H9 (cell line): Measurements from ENCODE around the gene LEKR1. TPM values are rescaled to one million over a fixed set of nuclear protein-coding genes. Genes with fewer than 3 reads are reported as not detected.

Source experiments
- DNase-seq: peaks from one replicate; pipeline ENCODE4 v3.0.0-alpha.2; 2017
- H2AFZ ChIP-seq: one replicate; pipeline ENCODE4 v1.6.1; 2013; ENCODE audit warnings: mild to moderate bottlenecking, low read length, control low read depth, moderate library complexity
- H2AK5ac ChIP-seq: 2 replicates; pipeline ENCODE4 v1.6.1; 2013; ENCODE audit warnings: low read length, control low read depth, mixed read lengths; ENCODE audit not compliant: insufficient read length
- H2BK120ac ChIP-seq: one replicate; pipeline ENCODE4 v1.6.1; 2013; ENCODE audit warnings: low read depth, mild to moderate bottlenecking, low read length, control low read depth, inconsistent platforms; ENCODE audit not compliant: poor library complexity, severe bottlenecking
- H2BK12ac ChIP-seq: 2 replicates; pipeline ENCODE4 v1.6.1; 2013; ENCODE audit warnings: low read length, control low read depth, mixed read lengths, low read depth; ENCODE audit not compliant: insufficient read length
- H2BK15ac ChIP-seq: 2 replicates; pipeline ENCODE4 v1.6.1; 2013; ENCODE audit warnings: low read depth, low read length, control low read depth
- H2BK20ac ChIP-seq: one replicate; pipeline ENCODE4 v1.6.1; 2013; ENCODE audit warnings: low read depth, mild to moderate bottlenecking, low read length, control low read depth, inconsistent platforms; ENCODE audit not compliant: poor library complexity, severe bottlenecking
- H2BK5ac ChIP-seq: 2 replicates; pipeline ENCODE4 v1.6.1; 2013; ENCODE audit warnings: low read length, control low read depth, mixed read lengths; ENCODE audit not compliant: insufficient read length
- H3K14ac ChIP-seq: 2 replicates; pipeline ENCODE4 v1.6.1; 2013; ENCODE audit warnings: low read length, control low read depth; ENCODE audit not compliant: insufficient read depth
- H3K18ac ChIP-seq: 2 replicates; pipeline ENCODE4 v1.6.1; 2013; ENCODE audit warnings: low read depth, mild to moderate bottlenecking, mixed read lengths, low read length, control low read depth; ENCODE audit not compliant: insufficient read length
- H3K23ac ChIP-seq: 2 replicates; pipeline ENCODE4 v1.6.1; 2013; ENCODE audit warnings: low read length, control low read depth, mixed read lengths, low read depth; ENCODE audit not compliant: insufficient read length
- H3K23me2 ChIP-seq: 2 replicates; pipeline ENCODE4 v1.6.1; 2013; ENCODE audit warnings: low read depth, mild to moderate bottlenecking, mixed read lengths, low read length, control low read depth; ENCODE audit not compliant: insufficient read length, poor library complexity, severe bottlenecking
- H3K27ac ChIP-seq: 2 replicates; pipeline ENCODE4 v1.5.1; 2013; ENCODE audit warnings: low read length, control low read depth, mixed read lengths, low read depth; ENCODE audit not compliant: insufficient read length
- H3K27me3 ChIP-seq: 2 replicates; pipeline ENCODE4 v1.6.1; 2013; ENCODE audit warnings: low read length, control low read depth, inconsistent platforms; ENCODE audit not compliant: insufficient read depth
- H3K4ac ChIP-seq: 2 replicates; pipeline ENCODE4 v1.6.1; 2013; ENCODE audit warnings: low read depth, mild to moderate bottlenecking, control low read depth, inconsistent platforms, low read length, moderate library complexity
- H3K4me1 ChIP-seq: 2 replicates; pipeline ENCODE4 v1.6.1; 2013; ENCODE audit warnings: low read length, control low read depth, inconsistent platforms; ENCODE audit not compliant: insufficient read depth
- H3K4me2 ChIP-seq: 2 replicates; pipeline ENCODE4 v1.6.1; 2013; ENCODE audit warnings: low read length, control low read depth, mixed read lengths; ENCODE audit not compliant: insufficient read length, insufficient read depth
- H3K56ac ChIP-seq: 2 replicates; pipeline ENCODE4 v1.6.1; 2013; ENCODE audit warnings: low read depth, mild to moderate bottlenecking, mixed read lengths, low read length, control low read depth; ENCODE audit not compliant: insufficient read length
- H3K79me1 ChIP-seq: 2 replicates; pipeline ENCODE4 v1.6.1; 2013; ENCODE audit warnings: low read depth, mild to moderate bottlenecking, moderate library complexity, low read length, control low read depth, inconsistent platforms; ENCODE audit not compliant: insufficient read depth, poor library complexity, severe bottlenecking
- H3K79me2 ChIP-seq: 2 replicates; pipeline ENCODE4 v1.6.1; 2013; ENCODE audit warnings: low read length, control low read depth, inconsistent platforms; ENCODE audit not compliant: insufficient read depth
- H3K9ac ChIP-seq: 2 replicates; pipeline ENCODE4 v1.6.1; 2013; ENCODE audit warnings: low read length, control low read depth, mixed read lengths; ENCODE audit not compliant: insufficient read length; ENCODE audit errors: extremely low read depth
- H3K9me3 ChIP-seq: one replicate; pipeline ENCODE4 v1.6.1; 2013; ENCODE audit warnings: low read depth, low read length, inconsistent platforms; ENCODE audit not compliant: control insufficient read depth
- H3T11ph ChIP-seq: one replicate; pipeline ENCODE4 v1.6.1; 2013; ENCODE audit warnings: mild to moderate bottlenecking, low read length, control low read depth, inconsistent platforms
- H4K20me1 ChIP-seq: one replicate; pipeline ENCODE4 v1.6.1; 2013; ENCODE audit not compliant: control insufficient read depth, insufficient read length, insufficient read depth
- H4K5ac ChIP-seq: 2 replicates; pipeline ENCODE4 v1.6.1; 2013; ENCODE audit warnings: low read depth, mild to moderate bottlenecking, mixed read lengths, low read length, control low read depth; ENCODE audit not compliant: insufficient read length
- H4K8ac ChIP-seq: replicated peaks from 2 replicates; pipeline ENCODE4 v1.6.1; 2013; ENCODE audit warnings: low read length, control low read depth, mixed read lengths, low read depth; ENCODE audit not compliant: insufficient read length
- H4K91ac ChIP-seq: 2 replicates; pipeline ENCODE4 v1.6.1; 2013; ENCODE audit warnings: low read depth, mild to moderate bottlenecking, moderate library complexity, mixed read lengths, low read length, control low read depth; ENCODE audit not compliant: insufficient read length
- H3K27ac Mint-ChIP-seq, 3 experiments: 2 replicates in 2 of 3; 3 replicates in 1 of 3; pipeline ENCODE4 v1.8.0; 2020 to 2021; ENCODE audit warnings: mixed read lengths in 3 of 3, mild to moderate bottlenecking in 1 of 3, moderate library complexity in 1 of 3
- H3K27me3 Mint-ChIP-seq: 2 replicates; pipeline ENCODE4 v1.8.0; 2021; ENCODE audit warnings: low read depth, mild to moderate bottlenecking, moderate library complexity, mixed read lengths
- H3K36me3 Mint-ChIP-seq, 3 experiments: 2 replicates in 2 of 3; 3 replicates in 1 of 3; pipeline ENCODE4 v1.8.0; 2020 to 2021; ENCODE audit warnings: low read depth in 3 of 3, mixed read lengths in 3 of 3; ENCODE audit not compliant: insufficient read depth in 1 of 3
- H3K4me1 Mint-ChIP-seq, 2 experiments: 2 replicates each; pipeline ENCODE4 v1.8.0; 2020; ENCODE audit warnings: mixed read lengths in 2 of 2
- H3K4me3 Mint-ChIP-seq, 2 experiments: 2 replicates in 1 of 2; 3 replicates in 1 of 2; pipeline ENCODE4 v1.8.0; 2020 to 2021; ENCODE audit warnings: mild to moderate bottlenecking in 2 of 2, mixed read lengths in 2 of 2, moderate library complexity in 1 of 2
- H3K9me3 Mint-ChIP-seq, 2 experiments: 2 replicates in 1 of 2; 3 replicates in 1 of 2; pipeline ENCODE4 v1.8.0; 2020; ENCODE audit warnings: mild to moderate bottlenecking in 2 of 2, mixed read lengths in 2 of 2, moderate library complexity in 1 of 2
- WGBS: extraction: QIAGEN DNeasy Blood & Tissue Kit; methylation state at CpG from one replicate; pipeline ENCODE4 v1.1.7; 2013; ENCODE audit warnings: missing lambda C conversion rate, low lambda C conversion rate, mixed read lengths; ENCODE audit not compliant: insufficient read length; ENCODE audit errors: extremely low coverage; 5-methylcytosine and 5-hydroxymethylcytosine counted together
- total RNA-seq: library from RNA; stranded (reverse); gene quantifications from 2 replicates; pipeline ENCODE4 v1.2.1, GENCODE V29; 2021
- TF ChIP-seq, protein P1 (sequence below): fragments of 200-600 bp; sonication (generic); conservative IDR thresholded peaks from 3 replicates; pipeline ENCODE4 v1.8.0; 2021; ENCODE audit warnings: antibody characterized with exemption, mild to moderate bottlenecking

Gene LEKR1
- total RNA-seq, 1 experiment from 2014 or later = not detected

DNA sequence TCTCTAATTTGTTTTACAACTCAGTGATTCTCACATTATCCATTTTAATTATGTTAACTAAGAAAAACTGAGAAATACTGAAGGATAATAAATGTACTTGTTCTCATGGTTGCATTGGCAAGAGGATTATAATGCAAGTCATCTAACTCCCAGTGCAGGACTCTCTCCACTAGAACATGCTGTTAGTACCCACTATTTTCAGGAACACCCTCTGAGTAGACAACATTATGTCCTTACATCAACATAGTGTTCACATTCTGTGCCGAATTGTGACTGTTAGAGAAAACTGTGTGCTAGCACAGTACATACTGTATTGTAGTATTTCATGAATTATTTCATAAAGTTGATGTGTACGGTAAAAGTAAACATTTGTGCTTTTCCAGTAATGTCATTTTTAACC lies 80.1 kb downstream of the LEKR1 start:
- Histone ChIP-seq H3K9ac (no peak overlapping the region), H3K14ac (no peak overlapping the region), H3T11ph (no peak overlapping the region), H3K4ac (no peak overlapping the region), H3K18ac (no peak overlapping the region), H3K4me2 (no peak overlapping the region), H3K23ac (no peak overlapping the region), H2BK20ac (no peak overlapping the region), H2AFZ (no peak overlapping the region), H3K23me2 (no peaks in the 10 kb centered on the region), H4K8ac (no peak overlapping the region), H2BK12ac (no peak overlapping the region), H3K9me3 (no peaks in the 10 kb centered on the region), H3K4me1 (no peaks in the 10 kb centered on the region), H3K79me2 (no peaks in the 10 kb centered on the region), H4K5ac (no peak overlapping the region), H4K91ac (no peak overlapping the region), H2BK5ac (no peak overlapping the region), H4K20me1 (no peaks in the 10 kb centered on the region), H3K27ac (no peak overlapping the region), H3K27me3 (no peaks in the 10 kb centered on the region), H2BK15ac (no peak overlapping the region), H2AK5ac (no peak overlapping the region), H2BK120ac (no peak overlapping the region), H3K79me1 (no peaks in the 10 kb centered on the region), H3K56ac (no peak overlapping the region)
- TF ChIP-seq, protein P1, sequence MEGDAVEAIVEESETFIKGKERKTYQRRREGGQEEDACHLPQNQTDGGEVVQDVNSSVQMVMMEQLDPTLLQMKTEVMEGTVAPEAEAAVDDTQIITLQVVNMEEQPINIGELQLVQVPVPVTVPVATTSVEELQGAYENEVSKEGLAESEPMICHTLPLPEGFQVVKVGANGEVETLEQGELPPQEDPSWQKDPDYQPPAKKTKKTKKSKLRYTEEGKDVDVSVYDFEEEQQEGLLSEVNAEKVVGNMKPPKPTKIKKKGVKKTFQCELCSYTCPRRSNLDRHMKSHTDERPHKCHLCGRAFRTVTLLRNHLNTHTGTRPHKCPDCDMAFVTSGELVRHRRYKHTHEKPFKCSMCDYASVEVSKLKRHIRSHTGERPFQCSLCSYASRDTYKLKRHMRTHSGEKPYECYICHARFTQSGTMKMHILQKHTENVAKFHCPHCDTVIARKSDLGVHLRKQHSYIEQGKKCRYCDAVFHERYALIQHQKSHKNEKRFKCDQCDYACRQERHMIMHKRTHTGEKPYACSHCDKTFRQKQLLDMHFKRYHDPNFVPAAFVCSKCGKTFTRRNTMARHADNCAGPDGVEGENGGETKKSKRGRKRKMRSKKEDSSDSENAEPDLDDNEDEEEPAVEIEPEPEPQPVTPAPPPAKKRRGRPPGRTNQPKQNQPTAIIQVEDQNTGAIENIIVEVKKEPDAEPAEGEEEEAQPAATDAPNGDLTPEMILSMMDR = no peak
- no CpG with 5 or more reads among the region's 2 CpGs for WGBS
- no peak overlapping the region for H3K27ac Mint-ChIP-seq
- H3K4me3 Mint-ChIP-seq = no peak overlapping the region
- DNase-seq = no peak
- peaks cover 12 to 13% of the 10 kb centered on the region in 2 experiments for H3K4me1 Mint-ChIP-seq
- no peaks in the 10 kb centered on the region for H3K27me3 Mint-ChIP-seq
- no peaks in the 10 kb centered on the region for H3K9me3 Mint-ChIP-seq
- H3K36me3 Mint-ChIP-seq = no peaks in the 10 kb centered on the region
